Omental fat pad (tissue), 4 donors: Measurements from ENCODE around the gene RBPMS2. TPM values are rescaled to one million over a fixed set of nuclear protein-coding genes. Genes with fewer than 3 reads are reported as not detected.
A peak's percentile ranks its signal among the peaks of the same experiment; 100 is the strongest.

ENCODE experiments used
- ATAC-seq: fragments of 150-250 bp; one replicate; pipeline ENCODE4 v1.9.1; 2016; ENCODE audit warnings: mild to moderate bottlenecking, moderate library complexity; ENCODE audit not compliant: low FRiP score
- DNase-seq: peaks from one replicate; pipeline ENCODE4 v3.0.0-alpha.2; 2019; ENCODE audit warnings: low spot score
- total RNA-seq, 4 donors: library from RNA; depleted of rRNA; stranded (reverse); fragments of >200 nt; gene quantifications; one replicate each; pipeline ENCODE4 v1.1.0, GENCODE V29; 2016
- TF ChIP-seq, protein P1 (sequence below), 3 donors: fragments of 450-650 bp; IDR thresholded peaks; one replicate each; pipeline ENCODE4 v1.5.1; 2016 to 2017; ENCODE audit warnings: antibody characterized with exemption in 3 of 3, mild to moderate bottlenecking in 3 of 3, moderate library complexity in 2 of 3

RBPMS2 gene
- total RNA-seq, 4 donors from 2014 or later: 1.4 to 3.1 (median 2.8) TPM

DNA sequence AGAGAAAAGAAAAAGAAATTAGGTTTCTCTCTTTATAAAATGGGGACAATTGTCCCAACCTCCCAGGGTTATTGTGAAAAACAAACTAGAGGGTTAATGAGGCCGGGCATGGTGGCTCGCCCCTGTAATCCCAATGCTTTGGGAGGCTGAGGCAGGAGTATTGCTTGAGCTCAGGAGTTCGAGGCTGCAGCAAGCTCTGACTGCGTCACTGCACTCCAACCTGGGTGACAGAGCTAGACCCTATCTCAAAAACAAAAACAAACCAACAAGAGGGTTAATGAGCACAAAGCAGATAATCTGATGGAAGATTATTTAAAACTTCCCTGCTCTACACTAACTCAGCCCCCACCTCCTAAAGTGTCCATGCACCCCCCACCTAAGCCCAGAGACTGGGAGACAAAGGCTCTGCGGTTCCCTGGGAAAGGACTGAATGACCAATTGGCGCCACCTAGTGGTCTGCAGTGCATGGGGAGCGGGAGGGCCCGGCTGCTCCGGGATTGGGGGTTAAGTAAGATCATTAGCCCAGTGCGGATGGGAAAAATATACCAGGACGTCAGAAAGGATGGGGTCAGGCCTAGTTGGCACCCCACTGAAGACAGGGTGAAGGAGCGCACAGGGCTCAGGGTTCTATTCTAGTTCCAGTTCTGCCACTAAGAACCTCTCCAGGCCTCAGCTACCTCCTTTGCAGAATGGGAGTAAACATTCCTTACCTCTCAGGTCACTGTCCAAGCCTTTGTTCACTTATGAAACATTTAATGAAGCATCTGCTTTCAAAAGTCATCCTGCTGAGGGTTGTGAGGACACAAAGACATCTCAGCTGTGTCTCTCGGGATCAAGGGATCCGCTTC, 34.5 kb upstream of the RBPMS2 start:
- DNase-seq (peak; percentile 87), ATAC-seq (peak; percentile 85)
- TF ChIP-seq, protein P1, sequence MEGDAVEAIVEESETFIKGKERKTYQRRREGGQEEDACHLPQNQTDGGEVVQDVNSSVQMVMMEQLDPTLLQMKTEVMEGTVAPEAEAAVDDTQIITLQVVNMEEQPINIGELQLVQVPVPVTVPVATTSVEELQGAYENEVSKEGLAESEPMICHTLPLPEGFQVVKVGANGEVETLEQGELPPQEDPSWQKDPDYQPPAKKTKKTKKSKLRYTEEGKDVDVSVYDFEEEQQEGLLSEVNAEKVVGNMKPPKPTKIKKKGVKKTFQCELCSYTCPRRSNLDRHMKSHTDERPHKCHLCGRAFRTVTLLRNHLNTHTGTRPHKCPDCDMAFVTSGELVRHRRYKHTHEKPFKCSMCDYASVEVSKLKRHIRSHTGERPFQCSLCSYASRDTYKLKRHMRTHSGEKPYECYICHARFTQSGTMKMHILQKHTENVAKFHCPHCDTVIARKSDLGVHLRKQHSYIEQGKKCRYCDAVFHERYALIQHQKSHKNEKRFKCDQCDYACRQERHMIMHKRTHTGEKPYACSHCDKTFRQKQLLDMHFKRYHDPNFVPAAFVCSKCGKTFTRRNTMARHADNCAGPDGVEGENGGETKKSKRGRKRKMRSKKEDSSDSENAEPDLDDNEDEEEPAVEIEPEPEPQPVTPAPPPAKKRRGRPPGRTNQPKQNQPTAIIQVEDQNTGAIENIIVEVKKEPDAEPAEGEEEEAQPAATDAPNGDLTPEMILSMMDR (IDR thresholded peaks at IDR 0.05): peak in 1 of 3 donors; percentile 52

DNA sequence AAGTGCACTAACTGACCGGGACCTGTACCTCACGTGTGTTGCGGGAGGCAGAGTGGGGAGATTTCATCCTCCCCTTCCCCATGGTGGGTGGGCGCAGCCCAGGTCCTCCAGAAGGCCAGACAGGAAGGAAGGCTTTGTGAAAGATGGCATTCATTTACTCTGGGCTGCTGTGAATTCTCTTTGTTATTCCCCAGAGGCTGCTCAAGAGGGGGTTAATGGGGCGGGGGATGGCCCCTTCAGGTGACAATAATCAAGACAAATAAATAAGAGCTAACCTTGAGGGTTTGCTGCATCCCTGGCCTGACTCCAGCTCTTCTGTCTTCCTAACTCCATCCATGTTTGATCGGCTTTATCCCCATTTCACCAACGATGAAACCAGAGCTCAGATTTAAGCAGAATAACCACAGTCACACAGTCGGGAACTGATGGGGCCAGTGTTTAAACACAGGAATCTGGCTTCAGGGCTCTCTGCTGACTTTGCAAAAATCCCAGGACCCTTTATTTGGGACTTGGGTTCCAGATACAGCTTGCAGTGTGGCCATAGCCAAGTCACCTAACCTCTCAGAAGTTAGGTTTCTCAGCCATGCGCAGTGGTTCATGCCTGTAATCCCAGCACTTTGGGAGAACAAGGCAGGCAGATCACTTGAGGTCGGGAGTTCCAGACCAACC, 33.5 kb upstream of the RBPMS2 start:
- DNase-seq: no peak
- no peak for ATAC-seq
- TF ChIP-seq, protein P1 (IDR thresholded peaks at IDR 0.05): no peak

DNA sequence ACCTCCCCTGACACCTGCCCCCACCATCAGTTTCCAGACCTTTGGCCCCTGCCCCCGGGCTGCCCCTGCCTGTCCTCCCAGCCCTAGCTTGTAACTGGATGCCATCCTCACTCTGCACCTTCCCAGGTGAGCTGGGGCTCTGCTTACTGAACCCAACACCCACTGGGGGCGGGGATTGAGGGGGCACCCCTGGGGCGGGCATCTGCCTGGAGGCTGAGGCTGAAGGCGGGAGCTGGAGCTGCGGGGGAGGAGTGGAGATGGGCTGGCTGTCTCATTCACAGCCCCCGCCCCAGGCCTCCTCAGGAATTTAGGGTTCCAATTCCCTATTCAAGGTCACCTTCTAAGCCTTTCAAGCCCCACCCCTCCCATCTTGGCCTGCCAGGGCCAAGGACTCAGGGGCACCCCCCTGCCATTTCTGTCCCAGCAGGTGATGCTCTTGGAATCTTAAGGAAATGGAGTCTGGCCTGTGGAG, 32.4 kb upstream of the RBPMS2 start:
- TF ChIP-seq, protein P1 (IDR thresholded peaks at IDR 0.05): no peak
- DNase-seq (no peak), ATAC-seq (no peak)

DNA sequence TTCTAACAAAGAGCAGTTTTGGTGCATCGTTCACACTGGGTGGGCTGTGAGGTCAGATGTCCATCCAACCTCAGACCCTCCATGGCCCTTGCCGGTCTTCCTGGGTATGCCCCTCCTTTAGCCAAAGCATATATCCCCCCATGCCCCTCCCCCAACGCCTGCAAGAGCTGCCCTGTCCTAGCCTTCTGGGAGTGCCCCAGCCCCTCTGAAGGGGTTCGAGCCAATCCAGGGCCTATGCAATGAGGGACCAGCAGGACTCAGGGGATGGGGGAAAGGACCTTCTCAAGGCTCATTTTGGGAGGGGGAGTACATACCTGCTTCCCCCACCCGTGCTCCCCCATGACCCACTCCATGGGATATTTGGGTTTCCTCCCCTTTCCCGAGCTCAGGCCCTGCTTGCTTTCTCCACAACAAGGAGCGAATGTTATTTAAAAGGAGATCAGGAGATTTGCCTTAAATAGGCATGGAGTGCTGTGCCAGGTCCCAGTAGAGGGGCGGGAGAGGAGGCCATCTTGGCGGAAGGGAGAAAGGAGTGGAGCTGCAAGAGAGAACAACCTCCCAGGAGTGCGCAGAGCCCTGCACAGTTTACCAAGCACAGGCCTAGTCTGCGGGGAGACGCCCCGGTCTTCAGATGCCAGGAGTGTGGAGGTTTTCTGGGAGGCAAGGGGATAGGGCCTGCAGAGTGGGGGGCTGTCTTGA, 31.8 kb upstream of the RBPMS2 start:
- DNase-seq: no peak
- TF ChIP-seq, protein P1 (IDR thresholded peaks at IDR 0.05): no peak
- no peak for ATAC-seq

DNA sequence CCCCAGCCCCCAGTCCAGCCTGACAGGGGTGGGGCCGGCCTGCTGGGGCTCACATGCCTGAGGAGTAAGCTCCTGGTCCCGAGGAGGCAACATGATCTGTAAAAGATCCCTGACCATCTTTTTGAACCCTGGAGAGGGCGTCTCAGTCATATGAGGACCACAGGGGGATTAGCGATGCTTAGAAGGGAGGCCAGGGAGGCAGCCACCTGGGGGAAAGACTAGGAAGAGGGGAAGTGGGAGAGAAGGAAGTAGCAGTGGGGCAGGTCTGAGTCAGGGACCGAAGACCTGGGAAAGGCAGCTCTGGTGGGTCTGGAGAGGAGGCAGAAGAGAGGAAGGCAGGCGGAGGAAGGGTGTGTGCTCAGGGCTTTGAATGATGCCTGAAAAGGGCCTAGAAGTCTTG, 31.1 kb upstream of the RBPMS2 start:
- TF ChIP-seq, protein P1 (IDR thresholded peaks at IDR 0.05): no peak
- DNase-seq (no peak), ATAC-seq (no peak)

DNA sequence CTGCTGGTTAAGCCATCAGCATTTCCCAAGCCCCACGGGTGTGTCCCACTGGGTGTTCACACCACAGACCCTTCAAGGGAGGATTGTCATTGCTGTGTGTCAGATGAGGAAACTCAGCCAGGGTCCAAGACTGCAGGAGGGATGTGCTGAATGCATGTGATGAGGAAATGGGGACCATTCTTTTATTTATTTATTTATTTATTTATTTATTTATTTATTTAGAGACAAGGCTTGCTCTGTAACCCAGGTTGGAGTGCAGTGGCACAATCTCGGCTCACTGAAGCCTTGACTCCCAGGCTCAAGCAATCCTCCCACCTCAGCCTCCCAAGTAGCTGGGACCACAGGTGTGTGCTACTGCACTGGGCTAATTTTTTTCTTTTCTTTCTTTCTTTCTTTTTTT, 29.2 kb upstream of the RBPMS2 start:
- ATAC-seq (no peak), DNase-seq (no peak)
- TF ChIP-seq, protein P1 (IDR thresholded peaks at IDR 0.05): no peak
